HepG2 (cell line): ENCODE measurements around the gene GTF3A. TPM values are rescaled to one million over a fixed set of nuclear protein-coding genes. Genes with fewer than 3 reads are reported as not detected.
A peak's percentile ranks its signal among the peaks of the same experiment; 100 is the strongest.

Experiments
- CEBPB ChIP-seq: IDR thresholded peaks from 2 replicates; pipeline ENCODE4 v1.6.1; 2011; ENCODE audit warnings: low read depth, low read length, improper control_type of control experiment, borderline replicate concordance
- CHCHD3 ChIP-seq: sonication (generic); formaldehyde crosslinking; IDR thresholded peaks from 2 replicates; pipeline ENCODE4 v1.8.0; 2022; ENCODE audit warnings: mild to moderate bottlenecking, missing genetic modification reagents, moderate library complexity
- HOXA9 ChIP-seq: sonication (generic); formaldehyde crosslinking; IDR thresholded peaks from 2 replicates; pipeline ENCODE4 v1.8.1; 2022; ENCODE audit warnings: missing genetic modification reagents, mild to moderate bottlenecking, moderate library complexity, borderline replicate concordance
- MYC ChIP-seq: sonication (generic); formaldehyde crosslinking; IDR thresholded peaks from 2 replicates; pipeline ENCODE4 v1.9.0; 2021; ENCODE audit warnings: missing genetic modification reagents, borderline replicate concordance
- MYNN ChIP-seq: sonication (generic); formaldehyde crosslinking; IDR thresholded peaks from 2 replicates; pipeline ENCODE4 v1.4.0; 2020; ENCODE audit warnings: mild to moderate bottlenecking, low read depth, missing genetic modification reagents
- PHB2 ChIP-seq: fragments of 450-650 bp; IDR thresholded peaks from 2 replicates; pipeline ENCODE4 v1.6.1; 2018; ENCODE audit not compliant: partially characterized antibody
- POGK ChIP-seq: sonication (generic); formaldehyde crosslinking; conservative IDR thresholded peaks from 2 replicates; pipeline ENCODE4 v1.8.0; 2022; ENCODE audit warnings: mild to moderate bottlenecking, moderate library complexity, missing genetic modification reagents
- SNAPC2 ChIP-seq: sonication (generic); formaldehyde crosslinking; IDR thresholded peaks from 2 replicates; pipeline ENCODE4 v1.8.1; 2022; ENCODE audit warnings: mild to moderate bottlenecking, missing genetic modification reagents
- TBX3 ChIP-seq: fragments of 450-650 bp; IDR thresholded peaks from 2 replicates; pipeline ENCODE4 v1.6.1; 2017; ENCODE audit warnings: antibody characterized with exemption, mild to moderate bottlenecking, inconsistent platforms, borderline replicate concordance
- YY1 ChIP-seq: IDR thresholded peaks from 2 replicates; pipeline ENCODE4 v1.6.1; 2011; ENCODE audit warnings: low read length, low read depth, moderate library complexity, mild to moderate bottlenecking; ENCODE audit not compliant: insufficient read depth, insufficient replicate concordance
- ZNF275 ChIP-seq: sonication (generic); formaldehyde crosslinking; IDR thresholded peaks from 2 replicates; pipeline ENCODE4 v1.8.0; 2022; ENCODE audit warnings: missing genetic modification reagents, mild to moderate bottlenecking, inconsistent platforms, borderline replicate concordance
- ZNF317 ChIP-seq: sonication (generic); formaldehyde crosslinking; IDR thresholded peaks from 2 replicates; pipeline ENCODE4 v1.5.0; 2020; ENCODE audit warnings: mild to moderate bottlenecking, missing genetic modification reagents
- ZNF530 ChIP-seq: sonication (generic); formaldehyde crosslinking; IDR thresholded peaks from 2 replicates; pipeline ENCODE4 v1.5.0; 2020; ENCODE audit warnings: low read depth, mild to moderate bottlenecking, missing genetic modification reagents
- ZNF570 ChIP-seq: sonication (generic); formaldehyde crosslinking; IDR thresholded peaks from 2 replicates; pipeline ENCODE4 v1.4.0; 2020; ENCODE audit warnings: mild to moderate bottlenecking, missing genetic modification reagents, borderline replicate concordance
- ZNF577 ChIP-seq: sonication (generic); formaldehyde crosslinking; IDR thresholded peaks from 2 replicates; pipeline ENCODE4 v1.4.0; 2020; ENCODE audit warnings: mild to moderate bottlenecking, low read depth, missing genetic modification reagents, borderline replicate concordance
- ZNF879 ChIP-seq: sonication (generic); formaldehyde crosslinking; IDR thresholded peaks from 2 replicates; pipeline ENCODE4 v1.8.1; 2023; ENCODE audit warnings: missing genetic modification reagents
- polyA plus RNA-seq, 8 experiments: library from polyadenylated mRNA; depleted of rRNA in 3 of 8; stranded (reverse) in 7 of 8; unstranded in 1 of 8; fragments of >200 nt; fragmentation: Illumina TruSeq in 4 of 8; extraction: Trizol in 4 of 8; gene quantifications; 2 replicates each; pipeline versions ENCODE4 v1.2.1 to v1.2.3, GENCODE V29; 2011 to 2016; ENCODE audit warnings: low read depth in 4 of 8, missing spikeins in 1 of 8, mixed read lengths in 1 of 8; ENCODE audit not compliant: insufficient read depth in 1 of 8
- total RNA-seq, 5 experiments: library from RNA; depleted of rRNA; stranded (reverse); fragments of >200 nt; fragmentation: Illumina TruSeq; extraction: Trizol; gene quantifications; 2 replicates each; pipeline ENCODE4 v1.2.3, GENCODE V29; 2016; ENCODE audit warnings: low read depth in 1 of 5
- TF ChIP-seq, protein P1 (sequence below): sonication (generic); formaldehyde crosslinking; IDR thresholded peaks from 2 replicates; pipeline ENCODE4 v1.5.1; 2020; ENCODE audit warnings: mild to moderate bottlenecking, missing genetic modification reagents, moderate library complexity
- TF ChIP-seq, protein P2 (sequence below): sonication (generic); formaldehyde crosslinking; IDR thresholded peaks from 2 replicates; pipeline ENCODE4 v1.4.0; 2020; ENCODE audit warnings: mild to moderate bottlenecking, low read depth, missing genetic modification reagents
- TF ChIP-seq, protein P3 (sequence below): sonication (generic); formaldehyde crosslinking; IDR thresholded peaks from 2 replicates; pipeline ENCODE4 v1.4.0; 2020; ENCODE audit warnings: missing genetic modification reagents, mild to moderate bottlenecking, borderline replicate concordance

The GTF3A gene
- total and polyA plus RNA-seq, 2 of the 13 experiments (the other 11 are each of a cell fraction or from before 2014, with no cell fraction given), result 42.1 to 176 TPM

- TF ChIP-seq, protein P1, sequence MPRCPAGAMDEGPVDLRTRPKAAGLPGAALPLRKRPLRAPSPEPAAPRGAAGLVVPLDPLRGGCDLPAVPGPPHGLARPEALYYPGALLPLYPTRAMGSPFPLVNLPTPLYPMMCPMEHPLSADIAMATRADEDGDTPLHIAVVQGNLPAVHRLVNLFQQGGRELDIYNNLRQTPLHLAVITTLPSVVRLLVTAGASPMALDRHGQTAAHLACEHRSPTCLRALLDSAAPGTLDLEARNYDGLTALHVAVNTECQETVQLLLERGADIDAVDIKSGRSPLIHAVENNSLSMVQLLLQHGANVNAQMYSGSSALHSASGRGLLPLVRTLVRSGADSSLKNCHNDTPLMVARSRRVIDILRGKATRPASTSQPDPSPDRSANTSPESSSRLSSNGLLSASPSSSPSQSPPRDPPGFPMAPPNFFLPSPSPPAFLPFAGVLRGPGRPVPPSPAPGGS, result peak; percentile 92
- TF ChIP-seq MYC (CRISPR knock-in tag), result peak; percentile 87
- TF ChIP-seq ZNF317 (CRISPR knock-in tag), result peak; percentile 80
- TF ChIP-seq YY1, result peak; percentile 42
- 0 out of 2 replicates have a peak, but pooled peaks have one; percentile 47 for TF ChIP-seq MYNN (CRISPR knock-in tag)
- 0 out of 2 replicates have a peak, but pooled peaks have one; percentile 10 for TF ChIP-seq ZNF879 (CRISPR knock-in tag)
- TF ChIP-seq SNAPC2 (CRISPR knock-in tag), result no peak
- TF ChIP-seq ZNF530 (CRISPR knock-in tag), result no peak
- 0 out of 2 replicates have a peak, but pooled peaks have one; percentile 8 for TF ChIP-seq HOXA9 (CRISPR knock-in tag)
- no peak for TF ChIP-seq TBX3
- TF ChIP-seq ZNF570, result no peak
- TF ChIP-seq, protein P2, sequence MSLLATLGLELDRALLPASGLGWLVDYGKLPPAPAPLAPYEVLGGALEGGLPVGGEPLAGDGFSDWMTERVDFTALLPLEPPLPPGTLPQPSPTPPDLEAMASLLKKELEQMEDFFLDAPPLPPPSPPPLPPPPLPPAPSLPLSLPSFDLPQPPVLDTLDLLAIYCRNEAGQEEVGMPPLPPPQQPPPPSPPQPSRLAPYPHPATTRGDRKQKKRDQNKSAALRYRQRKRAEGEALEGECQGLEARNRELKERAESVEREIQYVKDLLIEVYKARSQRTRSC (CRISPR knock-in tag), result no peak
- no peak for TF ChIP-seq CEBPB
- TF ChIP-seq, protein P3, sequence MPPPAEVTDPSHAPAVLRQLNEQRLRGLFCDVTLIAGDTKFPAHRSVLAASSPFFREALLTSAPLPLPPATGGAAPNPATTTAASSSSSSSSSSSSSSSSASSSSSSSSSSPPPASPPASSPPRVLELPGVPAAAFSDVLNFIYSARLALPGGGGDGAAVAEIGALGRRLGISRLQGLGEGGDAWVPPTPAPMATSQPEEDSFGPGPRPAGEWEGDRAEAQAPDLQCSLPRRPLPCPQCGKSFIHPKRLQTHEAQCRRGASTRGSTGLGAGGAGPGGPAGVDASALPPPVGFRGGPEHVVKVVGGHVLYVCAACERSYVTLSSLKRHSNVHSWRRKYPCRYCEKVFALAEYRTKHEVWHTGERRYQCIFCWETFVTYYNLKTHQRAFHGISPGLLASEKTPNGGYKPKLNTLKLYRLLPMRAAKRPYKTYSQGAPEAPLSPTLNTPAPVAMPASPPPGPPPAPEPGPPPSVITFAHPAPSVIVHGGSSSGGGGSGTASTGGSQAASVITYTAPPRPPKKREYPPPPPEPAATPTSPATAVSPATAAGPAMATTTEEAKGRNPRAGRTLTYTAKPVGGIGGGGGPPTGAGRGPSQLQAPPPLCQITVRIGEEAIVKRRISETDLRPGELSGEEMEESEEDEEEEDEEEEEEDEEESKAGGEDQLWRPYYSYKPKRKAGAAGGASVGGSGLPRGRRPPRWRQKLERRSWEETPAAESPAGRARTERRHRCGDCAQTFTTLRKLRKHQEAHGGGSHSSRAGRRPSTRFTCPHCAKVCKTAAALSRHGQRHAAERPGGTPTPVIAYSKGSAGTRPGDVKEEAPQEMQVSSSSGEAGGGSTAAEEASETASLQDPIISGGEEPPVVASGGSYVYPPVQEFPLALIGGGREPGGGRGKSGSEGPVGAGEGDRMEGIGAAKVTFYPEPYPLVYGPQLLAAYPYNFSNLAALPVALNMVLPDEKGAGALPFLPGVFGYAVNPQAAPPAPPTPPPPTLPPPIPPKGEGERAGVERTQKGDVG, result no peak
- no peak for TF ChIP-seq ZNF275
- TF ChIP-seq ZNF577 (CRISPR knock-in tag), result no peak
- no peak for TF ChIP-seq PHB2
- no peak; the same call in 1 of the 2 replicates for TF ChIP-seq CHCHD3 (CRISPR knock-in tag)
- TF ChIP-seq POGK (CRISPR knock-in tag), result peak; percentile 71
These were observed 25.8 kb downstream of the GTF3A start, which contains the start of gene MTIF3 (continued) for GRCh38 chr13:27449936-27450828.
